DOHH2 (cell line): Measurements from ENCODE around the gene LUC7L3.

Experiments used
- H3F3A ChIP-seq: fragments of 200-600 bp; sonication (generic), shearing (Covaris generic); 2 replicates; pipeline ENCODE4 v1.6.0; 2016; ENCODE audit warnings: antibody characterized with exemption, mild to moderate bottlenecking; ENCODE audit not compliant: control insufficient read depth, insufficient read depth
- H3K27ac ChIP-seq: fragments of 200-600 bp; sonication (generic); 2 replicates; pipeline ENCODE4 v1.5.1; 2014; ENCODE audit warnings: low read depth, mild to moderate bottlenecking, low read length, moderate library complexity
- H3K27me3 ChIP-seq: fragments of 200-600 bp; sonication (generic); 2 replicates; pipeline ENCODE4 v1.6.1; 2014; ENCODE audit warnings: mild to moderate bottlenecking, low read length, mixed read lengths; ENCODE audit not compliant: control insufficient read depth
- H3K36me3 ChIP-seq: fragments of 200-600 bp; sonication (generic); 2 replicates; pipeline ENCODE4 v1.6.1; 2014; ENCODE audit warnings: mild to moderate bottlenecking, low read length, moderate library complexity, mixed read lengths; ENCODE audit not compliant: control insufficient read depth
- H3K4me1 ChIP-seq: fragments of 200-600 bp; sonication (generic); 2 replicates; pipeline ENCODE4 v1.6.1; 2014; ENCODE audit warnings: mild to moderate bottlenecking, low read length, mixed read lengths; ENCODE audit not compliant: control insufficient read depth
- H3K4me2 ChIP-seq: fragments of 200-600 bp; sonication (generic); 2 replicates; pipeline ENCODE4 v1.6.0; 2014; ENCODE audit warnings: mild to moderate bottlenecking, low read length, moderate library complexity
- H3K4me3 ChIP-seq: fragments of 200-600 bp; sonication (generic); 2 replicates; pipeline ENCODE4 v1.5.1; 2014; ENCODE audit warnings: mild to moderate bottlenecking, low read length, mixed read lengths
- H3K79me2 ChIP-seq: fragments of 200-600 bp; sonication (generic); 2 replicates; pipeline ENCODE4 v1.6.1; 2014; ENCODE audit warnings: mild to moderate bottlenecking, low read length, mixed read lengths; ENCODE audit not compliant: control insufficient read depth
- H3K9me2 ChIP-seq: fragments of 200-600 bp; sonication (generic); replicated peaks from 2 replicates; pipeline ENCODE4 v1.6.1; 2014; ENCODE audit warnings: mild to moderate bottlenecking, low read length, mixed read lengths; ENCODE audit not compliant: control insufficient read depth
- H3K9me3 ChIP-seq: fragments of 200-600 bp; sonication (generic); 2 replicates; pipeline ENCODE4 v1.6.1; 2014; ENCODE audit warnings: antibody characterized with exemption, low read length, mixed read lengths; ENCODE audit not compliant: control insufficient read depth, insufficient read depth
- H4K20me1 ChIP-seq: fragments of 200-600 bp; sonication (generic); 2 replicates; pipeline ENCODE4 v1.6.0; 2014; ENCODE audit warnings: low read depth, mild to moderate bottlenecking, antibody characterized with exemption, low read length, moderate library complexity; ENCODE audit not compliant: control insufficient read depth, insufficient read depth
- EZH2phosphoT487 ChIP-seq: fragments of 200-600 bp; sonication (generic); IDR thresholded peaks from 2 replicates; pipeline ENCODE4 v1.6.1; 2017; ENCODE audit warnings: borderline replicate concordance, mild to moderate bottlenecking, antibody characterized with exemption, low read length, moderate library complexity, mixed read lengths
- TF ChIP-seq, protein P1 (sequence below): fragments of 200-600 bp; sonication (generic); IDR thresholded peaks from one replicate; pipeline ENCODE4 v1.5.1; 2014; ENCODE audit warnings: antibody characterized with exemption, mild to moderate bottlenecking, low read depth, low read length; ENCODE audit not compliant: poor library complexity, severe bottlenecking

LUC7L3 gene

DNA sequence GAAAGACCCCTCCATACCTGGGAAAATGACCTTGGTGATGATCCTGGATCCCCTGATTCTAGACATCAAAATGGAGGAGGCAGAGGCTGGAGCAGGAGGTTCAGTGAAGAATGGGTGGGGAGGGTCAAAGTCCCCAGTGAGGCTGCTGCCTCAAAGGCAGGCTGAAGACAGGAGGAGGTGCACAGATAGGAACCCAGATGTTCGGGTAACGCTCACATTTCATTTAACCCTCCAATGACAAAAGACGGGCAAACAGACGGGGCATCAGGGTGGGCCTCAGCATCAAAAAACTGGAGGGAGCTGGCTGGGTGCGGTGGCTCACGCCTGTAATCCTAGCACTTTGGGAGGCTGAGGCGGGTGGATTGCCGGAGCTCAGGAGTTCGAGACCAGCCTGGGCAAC, 48.0 kb downstream of the LUC7L3 start, which contains the start of gene ANKRD40CL:
ANKRD40CL (minus strand) TSS at position 73 of the 400 bp plus-strand sequence. CDS start 605 bp downstream, outside the sequence.
- Histone ChIP-seq H3F3A (no peaks in the 10 kb centered on the region), H3K4me3 (no peak within 1 kb of the TSS), H3K36me3 (no peaks in the 10 kb centered on the region), H4K20me1 (no peaks in the 10 kb centered on the region), H3K9me3 (no peaks in the 10 kb centered on the region), H3K4me2 (no peak within 1 kb of the TSS), H3K27ac (no peak within 1 kb of the TSS), H3K79me2 (no peaks in the 10 kb centered on the region), H3K4me1 (peaks cover 42% of the 10 kb centered on the region), H3K9me2 (no peaks in the 10 kb centered on the region), H3K27me3 (no peaks in the 10 kb centered on the region)
- TF ChIP-seq, protein P1, sequence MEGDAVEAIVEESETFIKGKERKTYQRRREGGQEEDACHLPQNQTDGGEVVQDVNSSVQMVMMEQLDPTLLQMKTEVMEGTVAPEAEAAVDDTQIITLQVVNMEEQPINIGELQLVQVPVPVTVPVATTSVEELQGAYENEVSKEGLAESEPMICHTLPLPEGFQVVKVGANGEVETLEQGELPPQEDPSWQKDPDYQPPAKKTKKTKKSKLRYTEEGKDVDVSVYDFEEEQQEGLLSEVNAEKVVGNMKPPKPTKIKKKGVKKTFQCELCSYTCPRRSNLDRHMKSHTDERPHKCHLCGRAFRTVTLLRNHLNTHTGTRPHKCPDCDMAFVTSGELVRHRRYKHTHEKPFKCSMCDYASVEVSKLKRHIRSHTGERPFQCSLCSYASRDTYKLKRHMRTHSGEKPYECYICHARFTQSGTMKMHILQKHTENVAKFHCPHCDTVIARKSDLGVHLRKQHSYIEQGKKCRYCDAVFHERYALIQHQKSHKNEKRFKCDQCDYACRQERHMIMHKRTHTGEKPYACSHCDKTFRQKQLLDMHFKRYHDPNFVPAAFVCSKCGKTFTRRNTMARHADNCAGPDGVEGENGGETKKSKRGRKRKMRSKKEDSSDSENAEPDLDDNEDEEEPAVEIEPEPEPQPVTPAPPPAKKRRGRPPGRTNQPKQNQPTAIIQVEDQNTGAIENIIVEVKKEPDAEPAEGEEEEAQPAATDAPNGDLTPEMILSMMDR, result no peak
- TF ChIP-seq EZH2phosphoT487, result no peak

DNA sequence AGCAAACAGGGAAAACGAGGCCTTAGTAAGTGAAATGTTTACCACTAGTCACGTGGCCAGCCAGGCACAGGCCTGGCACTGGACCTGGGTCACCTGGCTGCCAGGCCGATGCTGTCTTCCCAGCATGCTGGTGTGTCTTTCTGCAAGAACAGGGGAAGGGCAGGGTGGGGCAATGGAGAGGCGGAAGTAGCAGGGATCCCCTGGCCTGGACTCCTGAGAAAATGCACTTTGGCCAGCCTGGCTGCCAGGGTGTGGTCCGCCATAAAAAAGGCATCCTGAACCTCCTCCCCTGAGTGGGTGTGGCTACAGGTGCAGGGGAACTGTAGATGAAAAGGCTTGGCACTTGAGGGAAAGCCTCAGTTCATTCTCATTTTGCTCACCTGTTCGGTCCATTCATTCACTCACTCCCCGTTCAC, 49.0 kb downstream of the LUC7L3 start:
- H4K20me1 ChIP-seq, result no peaks in the 10 kb centered on the region
- TF ChIP-seq, protein P1, result no peak
- TF ChIP-seq EZH2phosphoT487, result no peak
- H3K9me2 ChIP-seq, result no peaks in the 10 kb centered on the region
- H3K4me2 ChIP-seq, result no peak overlapping the region
- no peaks in the 10 kb centered on the region for H3K27me3 ChIP-seq
- H3K9me3 ChIP-seq, result no peaks in the 10 kb centered on the region
- peaks cover 34% of the 10 kb centered on the region for H3K4me1 ChIP-seq
- no peaks in the 10 kb centered on the region for H3K36me3 ChIP-seq
- no peak overlapping the region for H3K4me3 ChIP-seq
- no peaks in the 10 kb centered on the region for H3K79me2 ChIP-seq
- no peak overlapping the region for H3K27ac ChIP-seq
- H3F3A ChIP-seq, result no peaks in the 10 kb centered on the region

DNA sequence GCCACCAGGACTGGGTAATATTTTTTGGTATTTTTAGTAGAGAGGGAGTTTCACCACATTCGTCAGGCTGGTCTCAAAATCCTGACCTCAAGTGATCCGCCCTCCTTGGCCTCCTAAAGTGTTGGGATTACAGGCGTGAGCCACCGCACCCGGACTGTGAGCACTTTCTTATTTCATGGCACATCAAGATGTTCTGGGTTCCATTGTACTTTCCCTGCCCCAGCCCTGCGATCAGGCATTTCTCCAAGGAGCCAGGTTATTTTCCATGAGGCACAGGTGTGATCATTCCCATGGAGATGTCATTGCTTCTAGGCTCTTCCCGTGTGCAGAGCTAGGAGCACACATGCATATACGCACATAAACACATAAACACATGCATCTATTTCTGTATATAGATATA, 50.5 kb downstream of the LUC7L3 start:
- no peaks in the 10 kb centered on the region for H3K9me3 ChIP-seq
- H3F3A ChIP-seq, result no peaks in the 10 kb centered on the region
- H3K9me2 ChIP-seq, result no peaks in the 10 kb centered on the region
- no peak overlapping the region for H3K27ac ChIP-seq
- no peak overlapping the region for H3K4me3 ChIP-seq
- H3K27me3 ChIP-seq, result no peaks in the 10 kb centered on the region
- no peaks in the 10 kb centered on the region for H3K36me3 ChIP-seq
- no peaks in the 10 kb centered on the region for H3K79me2 ChIP-seq
- no peaks in the 10 kb centered on the region for H4K20me1 ChIP-seq
- H3K4me1 ChIP-seq, result peaks cover 19% of the 10 kb centered on the region
- no peak for TF ChIP-seq EZH2phosphoT487
- TF ChIP-seq, protein P1, result no peak
- no peak overlapping the region for H3K4me2 ChIP-seq
